ENCODE results near the gene PBX1. TPM values are rescaled to one million over a fixed set of nuclear protein-coding genes. Genes with fewer than 3 reads are reported as not detected.

PBX1 gene
- total and polyA plus RNA-seq, 2 donors from 2014 or later: 14.9 to 91.5 TPM

DNA sequence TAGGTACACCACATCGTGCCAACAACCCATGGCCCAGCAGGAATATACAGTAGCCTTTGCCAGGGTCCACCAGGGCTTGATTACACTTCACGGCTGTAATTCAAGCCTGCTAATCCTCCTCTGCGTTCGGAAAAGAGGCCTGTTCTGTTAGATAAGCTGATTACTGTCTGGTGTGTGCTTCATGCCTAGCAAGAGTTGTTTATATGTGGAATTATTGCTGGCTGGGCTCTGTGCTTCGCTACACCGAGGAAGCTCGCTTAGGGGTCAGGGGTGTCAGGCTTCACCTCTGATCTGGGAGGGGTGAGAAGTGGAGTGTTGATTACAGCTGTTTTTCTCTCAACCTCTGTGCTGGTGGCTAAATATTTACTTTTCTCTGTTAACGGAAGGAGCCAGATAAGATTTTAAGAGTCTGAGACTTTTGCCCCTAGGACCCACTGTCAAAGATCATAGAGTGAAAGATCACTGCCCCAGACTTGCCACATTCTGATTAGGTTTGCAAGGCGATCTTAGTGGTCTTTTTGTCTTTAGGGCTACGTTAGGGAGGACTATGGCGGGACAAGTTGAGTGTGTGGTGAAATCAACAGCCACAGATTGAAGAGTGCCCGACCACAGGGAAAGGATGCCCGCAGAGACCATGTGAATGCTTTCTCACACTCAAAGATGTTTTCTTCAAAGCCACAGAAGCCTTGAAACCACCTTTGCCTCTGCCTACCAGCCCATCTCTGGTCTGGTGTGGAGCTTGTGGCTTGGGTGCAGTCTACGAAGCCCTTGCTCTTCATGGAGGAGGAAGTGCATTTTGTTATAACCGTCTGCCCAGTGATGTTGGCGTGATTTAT lies 216.1 kb downstream of the PBX1 start:
- Histone ChIP-seq H3K4me1 (ENCODE audit: control insufficient read depth in 2 of 3, insufficient read depth in 2 of 3, low read depth in 1 of 3, low read length in 3 of 3) (peaks cover 12 to 48% (median 23%) of the 10 kb centered on the region in 3 donors), H3K9me3 (ENCODE audit: control insufficient read depth in 2 of 3, insufficient read depth in 1 of 3, low read length in 3 of 3) (no peaks in the 10 kb centered on the region), H3K27ac (ENCODE audit: low read depth in 2 of 2, low read length in 2 of 2) (peak overlapping the region in 1 of 2 donors; percentile 48), H3K4me3 (ENCODE audit: low read length in 3 of 3) (peak overlapping the region in 1 of 3 donors; percentile 15), H3K9ac (ENCODE audit: low read length in 3 of 3) (peak overlapping the region in 1 of 3 donors; percentile 28), H3K27me3 (ENCODE audit: control insufficient read depth, insufficient read depth, low read length) (no peaks in the 10 kb centered on the region), H3K36me3 (ENCODE audit: control insufficient read depth in 2 of 3, insufficient read depth in 3 of 3, low read length in 3 of 3) (no peaks in the 10 kb centered on the region)
- FAIRE-seq: no peak
- TF ChIP-seq, protein P1, sequence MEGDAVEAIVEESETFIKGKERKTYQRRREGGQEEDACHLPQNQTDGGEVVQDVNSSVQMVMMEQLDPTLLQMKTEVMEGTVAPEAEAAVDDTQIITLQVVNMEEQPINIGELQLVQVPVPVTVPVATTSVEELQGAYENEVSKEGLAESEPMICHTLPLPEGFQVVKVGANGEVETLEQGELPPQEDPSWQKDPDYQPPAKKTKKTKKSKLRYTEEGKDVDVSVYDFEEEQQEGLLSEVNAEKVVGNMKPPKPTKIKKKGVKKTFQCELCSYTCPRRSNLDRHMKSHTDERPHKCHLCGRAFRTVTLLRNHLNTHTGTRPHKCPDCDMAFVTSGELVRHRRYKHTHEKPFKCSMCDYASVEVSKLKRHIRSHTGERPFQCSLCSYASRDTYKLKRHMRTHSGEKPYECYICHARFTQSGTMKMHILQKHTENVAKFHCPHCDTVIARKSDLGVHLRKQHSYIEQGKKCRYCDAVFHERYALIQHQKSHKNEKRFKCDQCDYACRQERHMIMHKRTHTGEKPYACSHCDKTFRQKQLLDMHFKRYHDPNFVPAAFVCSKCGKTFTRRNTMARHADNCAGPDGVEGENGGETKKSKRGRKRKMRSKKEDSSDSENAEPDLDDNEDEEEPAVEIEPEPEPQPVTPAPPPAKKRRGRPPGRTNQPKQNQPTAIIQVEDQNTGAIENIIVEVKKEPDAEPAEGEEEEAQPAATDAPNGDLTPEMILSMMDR (IDR thresholded peaks at IDR 0.05; ENCODE audit: borderline replicate concordance, extremely low read depth, insufficient read depth): no peak
- peak in 4 of 5 donors; percentile 62 to 76 (median 70) for DNase-seq
- intact Hi-C loops (cut with DNase I): no loop called here

DNA sequence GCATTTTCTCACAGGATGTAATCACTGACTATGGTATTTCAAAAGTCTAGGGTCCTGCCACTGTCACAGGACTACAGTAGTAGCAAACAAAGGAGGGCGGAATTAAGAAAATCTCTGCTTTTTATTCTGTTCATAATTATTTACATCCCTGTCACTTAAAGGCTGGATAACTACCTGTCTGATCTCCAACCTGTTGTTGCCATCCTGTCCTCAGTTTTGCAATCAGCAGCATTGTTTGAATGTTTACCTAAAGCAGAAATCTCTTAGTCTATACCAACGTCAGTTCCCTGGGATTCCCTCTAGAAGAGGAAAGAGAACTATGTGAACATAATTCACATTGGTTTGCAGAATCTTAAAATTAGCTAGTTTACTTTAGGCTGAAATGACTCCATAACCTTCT lies 218.5 kb downstream of the PBX1 start:
- H3K9ac ChIP-seq (ENCODE audit: low read length in 3 of 3): no peak overlapping the region
- H3K9me3 ChIP-seq (ENCODE audit: control insufficient read depth in 2 of 3, insufficient read depth in 1 of 3, low read length in 3 of 3): no peaks in the 10 kb centered on the region
- TF ChIP-seq, protein P1 (IDR thresholded peaks at IDR 0.05; ENCODE audit: borderline replicate concordance, extremely low read depth, insufficient read depth): no peak
- no peaks in the 10 kb centered on the region for H3K36me3 ChIP-seq (ENCODE audit: control insufficient read depth in 2 of 3, insufficient read depth in 3 of 3, low read length in 3 of 3)
- peaks cover 7 to 36% (median 27%) of the 10 kb centered on the region in 3 donors for H3K4me1 ChIP-seq (ENCODE audit: control insufficient read depth in 2 of 3, insufficient read depth in 2 of 3, low read depth in 1 of 3, low read length in 3 of 3)
- no peak for FAIRE-seq
- H3K4me3 ChIP-seq (ENCODE audit: low read length in 3 of 3): no peak overlapping the region
- intact Hi-C loops (cut with DNase I): no loop called here
- DNase-seq: no peak
- no peak overlapping the region for H3K27ac ChIP-seq (ENCODE audit: low read depth in 2 of 2, low read length in 2 of 2)
- H3K27me3 ChIP-seq (ENCODE audit: control insufficient read depth, insufficient read depth, low read length): no peaks in the 10 kb centered on the region

DNA sequence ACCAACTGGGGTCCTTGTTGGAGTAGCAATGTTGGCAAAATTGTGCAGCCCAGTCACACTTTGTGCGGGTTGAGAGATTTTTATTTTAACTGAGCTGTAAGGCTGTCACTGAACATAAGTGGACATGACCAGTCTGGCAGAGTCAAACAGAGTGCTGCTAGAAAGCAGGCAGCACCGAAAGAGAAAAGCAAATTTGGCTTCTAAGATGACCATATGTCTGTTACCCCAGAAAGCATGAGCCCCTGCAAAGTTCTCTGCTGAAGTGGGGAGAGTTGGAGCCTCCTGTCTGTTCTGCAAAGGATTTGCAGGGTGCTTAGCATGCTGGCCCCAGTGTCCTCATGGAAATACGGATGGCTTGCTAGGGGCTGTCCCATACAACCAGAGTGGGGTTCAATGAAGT lies 220.4 kb downstream of the PBX1 start:
- no peaks in the 10 kb centered on the region for H3K9me3 ChIP-seq (ENCODE audit: control insufficient read depth in 2 of 3, insufficient read depth in 1 of 3, low read length in 3 of 3)
- H3K4me3 ChIP-seq (ENCODE audit: low read length in 3 of 3): no peak overlapping the region
- intact Hi-C loops (cut with DNase I): no loop called here
- peaks cover 5 to 40% (median 20%) of the 10 kb centered on the region in 3 donors for H3K4me1 ChIP-seq (ENCODE audit: control insufficient read depth in 2 of 3, insufficient read depth in 2 of 3, low read depth in 1 of 3, low read length in 3 of 3)
- no peak overlapping the region for H3K9ac ChIP-seq (ENCODE audit: low read length in 3 of 3)
- TF ChIP-seq, protein P1 (IDR thresholded peaks at IDR 0.05; ENCODE audit: borderline replicate concordance, extremely low read depth, insufficient read depth): no peak
- H3K27me3 ChIP-seq (ENCODE audit: control insufficient read depth, insufficient read depth, low read length): no peaks in the 10 kb centered on the region
- DNase-seq: no peak
- no peak overlapping the region for H3K27ac ChIP-seq (ENCODE audit: low read depth in 2 of 2, low read length in 2 of 2)
- no peaks in the 10 kb centered on the region for H3K36me3 ChIP-seq (ENCODE audit: control insufficient read depth in 2 of 3, insufficient read depth in 3 of 3, low read length in 3 of 3)
- no peak for FAIRE-seq

All from kidney (tissue), 14 donors.